ENCODE measurements around the gene BORA.
"Not testable (repeated sequence)": the region's sequence is repeated elsewhere in the genome, so short reads cannot be mapped to it uniquely, and the experiment has no call there.

The BORA gene

GRCh38 chr13:72763411-72763810 is 35.7 kb downstream of the BORA start:
- no peak for DNase-seq (ENCODE audit: low read depth)

- no peak for DNase-seq (ENCODE audit: low read depth)
Measured at GRCh38 chr13:72774019-72774418, 46.3 kb downstream of the BORA start.

GRCh38 chr13:72781451-72782439 is 54.0 kb downstream of the BORA start, which contains the start of the genes DIS3 and PIBF1:
Gene DIS3 (minus strand): TSS chr13:72781900. CDS start chr13:72781832, 68 bp downstream.
Gene PIBF1 (plus strand): TSS chr13:72782133. CDS start chr13:72783470, 1,337 bp downstream.
- DNase-seq (ENCODE audit: low read depth), result peak; percentile 95

GRCh38 chr13:72782717-72783116 is 55.0 kb downstream of the BORA start:
- DNase-seq (ENCODE audit: low read depth), result no peak

- DNase-seq (ENCODE audit: low read depth), result not testable (repeated sequence)
Measured at GRCh38 chr13:72784679-72785078, 57.0 kb downstream of the BORA start.

- DNase-seq (ENCODE audit: low read depth), result no peak
Measured at GRCh38 chr13:72788831-72789230, 61.1 kb downstream of the BORA start.

GRCh38 chr13:72792640-72793039 is 64.9 kb downstream of the BORA start:
- DNase-seq (ENCODE audit: low read depth), result no peak

GRCh38 chr13:72798817-72799216 is 71.1 kb downstream of the BORA start:
- DNase-seq (ENCODE audit: low read depth), result no peak

- DNase-seq (ENCODE audit: low read depth), result no peak
Measured at GRCh38 chr13:72804301-72804700, 76.6 kb downstream of the BORA start.

Data from T-helper 22 cell (primary cell).